ENCODE data around the gene DNAH8.

Gene DNAH8

GRCh38 chr6:39056681-39057080 is 341.6 kb downstream of the DNAH8 start:
- DNase-seq, result no peak

DNA sequence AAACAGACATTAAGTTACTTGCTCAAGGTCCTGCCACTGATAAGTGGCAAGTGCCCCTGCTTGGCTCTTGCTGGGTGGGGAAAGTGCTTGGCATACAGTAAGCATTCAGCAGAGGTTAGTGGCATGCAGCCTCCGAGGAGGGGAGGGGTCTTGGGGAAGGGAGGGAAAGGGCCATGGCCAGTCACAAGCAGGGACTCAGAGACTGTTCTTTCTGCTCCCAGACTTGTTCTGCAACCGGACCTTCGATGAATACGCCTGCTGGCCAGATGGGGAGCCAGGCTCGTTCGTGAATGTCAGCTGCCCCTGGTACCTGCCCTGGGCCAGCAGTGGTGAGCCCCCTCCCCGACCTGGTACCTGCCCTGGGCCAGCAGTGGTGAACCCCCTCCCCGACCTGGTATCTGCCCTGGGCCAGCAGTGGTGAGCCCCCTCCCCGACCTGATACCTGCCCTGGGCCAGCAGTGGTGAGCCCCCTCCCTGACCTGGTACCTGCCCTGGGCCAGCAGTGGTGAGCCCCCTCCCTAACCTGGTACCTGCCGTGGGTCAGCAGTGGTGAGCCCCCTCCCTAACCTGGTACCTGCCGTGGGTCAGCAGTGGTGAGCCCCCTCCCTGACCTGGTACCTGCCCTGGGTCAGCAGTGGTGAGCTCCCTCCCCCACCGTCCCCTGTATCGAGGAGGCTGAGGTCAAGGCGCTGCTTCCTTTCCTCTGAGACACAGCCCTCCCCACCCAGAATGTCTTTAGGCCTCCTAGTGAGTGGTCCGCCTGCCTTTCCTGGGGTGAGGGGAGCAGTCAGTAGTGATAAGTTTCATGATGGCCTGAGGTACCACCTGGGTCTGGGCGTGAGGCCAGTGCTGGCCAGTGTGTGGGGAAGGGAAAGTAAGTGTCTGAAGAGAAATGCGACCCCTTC is 342.4 kb downstream of the DNAH8 start:
- DNase-seq, result no peak

- no peak for DNase-seq
Observed at GRCh38 chr6:39058471-39059147, 343.5 kb downstream of the DNAH8 start.

GRCh38 chr6:39059496-39060310 is 344.6 kb downstream of the DNAH8 start:
- no peak for DNase-seq

DNA sequence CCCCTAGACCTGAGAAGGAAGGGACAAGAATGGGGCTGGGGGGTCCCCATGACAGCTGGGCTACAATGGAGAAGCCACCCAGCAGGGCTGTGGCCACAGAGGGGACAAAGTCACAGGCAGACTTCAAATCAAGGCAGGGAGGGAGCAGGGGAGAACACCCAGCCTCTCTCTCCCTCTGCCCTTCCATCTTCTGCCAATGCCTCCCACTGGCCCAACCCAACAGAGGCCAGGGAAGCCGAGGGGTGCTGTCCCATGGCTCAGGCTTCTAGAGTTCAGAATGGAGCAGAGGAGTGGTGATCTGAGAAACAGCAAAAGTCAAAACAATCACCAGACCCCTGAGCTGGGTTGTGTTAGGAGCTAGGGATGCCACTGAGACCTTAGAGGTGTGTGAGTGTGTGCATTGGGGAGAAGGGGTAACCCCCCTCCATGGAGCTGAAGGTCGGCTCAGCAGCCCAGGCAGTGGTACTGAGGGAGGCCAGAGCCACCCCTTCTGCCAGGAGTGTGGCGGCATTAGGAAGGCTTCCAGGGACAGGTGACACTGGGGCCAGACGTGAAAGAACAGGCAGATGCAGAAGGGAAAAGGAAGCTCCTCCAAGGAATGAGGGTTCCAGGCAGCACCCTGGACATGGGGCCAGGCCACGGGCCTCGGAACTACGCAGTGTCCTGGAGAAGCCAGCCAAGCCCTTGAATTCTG is 345.5 kb downstream of the DNAH8 start:
- no peak for DNase-seq

DNA sequence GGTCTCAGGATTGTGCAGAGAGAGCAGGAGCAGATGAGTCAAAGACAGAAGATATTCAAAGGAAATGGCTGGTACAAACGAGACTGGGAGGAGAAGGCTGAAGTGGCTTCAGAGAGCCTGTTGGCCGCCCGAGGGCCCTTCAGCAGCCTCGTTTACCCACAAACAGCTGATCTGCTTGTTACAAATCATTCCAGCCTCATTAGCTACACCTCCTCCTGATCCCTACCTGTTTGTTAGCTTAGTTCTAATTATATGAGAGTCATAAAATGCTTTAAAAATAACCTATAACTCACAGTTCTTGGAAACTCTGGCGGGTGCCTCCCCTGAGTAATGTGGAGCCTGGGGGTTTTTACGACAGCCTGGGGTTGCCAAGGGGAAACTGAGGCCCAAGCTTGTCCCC is 346.1 kb downstream of the DNAH8 start:
- no peak for DNase-seq

DNA sequence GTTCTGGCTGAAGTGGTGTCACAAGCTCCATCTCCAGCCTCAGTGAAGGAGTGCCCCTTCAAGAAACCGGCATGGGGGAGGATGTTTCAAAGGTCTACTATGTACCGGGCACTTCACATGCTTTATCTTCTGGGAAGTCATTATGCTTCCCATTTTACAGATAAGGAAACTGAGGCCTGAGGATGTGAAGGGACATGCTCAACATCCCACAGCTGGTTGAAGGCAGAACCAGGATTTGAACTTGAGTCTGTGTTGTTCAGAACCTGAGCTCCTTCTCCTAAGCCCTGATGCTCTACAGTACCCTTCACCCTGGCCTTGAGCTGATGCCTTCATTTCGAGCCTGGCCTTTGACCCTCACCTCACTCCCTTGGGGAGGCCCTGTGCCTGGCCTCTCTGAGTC is 346.5 kb downstream of the DNAH8 start:
- DNase-seq, result no peak

GRCh38 chr6:39062014-39062740 is 347.1 kb downstream of the DNAH8 start:
- DNase-seq, result no peak

- DNase-seq, result no peak
Observed at GRCh38 chr6:39063526-39063925, 348.4 kb downstream of the DNAH8 start.

DNA sequence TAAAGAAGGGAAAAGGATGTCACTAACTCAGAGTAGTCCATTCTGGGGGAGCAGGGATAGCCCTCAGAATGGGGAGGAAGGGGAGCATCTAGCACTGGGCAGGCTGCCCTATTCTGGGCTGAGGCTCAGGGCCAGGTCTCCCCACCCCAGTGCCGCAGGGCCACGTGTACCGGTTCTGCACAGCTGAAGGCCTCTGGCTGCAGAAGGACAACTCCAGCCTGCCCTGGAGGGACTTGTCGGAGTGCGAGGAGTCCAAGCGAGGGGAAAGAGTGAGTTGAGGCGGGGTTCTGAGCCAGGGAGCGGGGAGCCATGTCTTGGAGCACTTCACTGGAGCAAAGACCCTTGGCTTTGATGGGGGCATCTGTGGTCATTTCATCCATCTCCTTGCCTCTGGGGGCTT is 350.4 kb downstream of the DNAH8 start:
- DNase-seq, result no peak

DNA sequence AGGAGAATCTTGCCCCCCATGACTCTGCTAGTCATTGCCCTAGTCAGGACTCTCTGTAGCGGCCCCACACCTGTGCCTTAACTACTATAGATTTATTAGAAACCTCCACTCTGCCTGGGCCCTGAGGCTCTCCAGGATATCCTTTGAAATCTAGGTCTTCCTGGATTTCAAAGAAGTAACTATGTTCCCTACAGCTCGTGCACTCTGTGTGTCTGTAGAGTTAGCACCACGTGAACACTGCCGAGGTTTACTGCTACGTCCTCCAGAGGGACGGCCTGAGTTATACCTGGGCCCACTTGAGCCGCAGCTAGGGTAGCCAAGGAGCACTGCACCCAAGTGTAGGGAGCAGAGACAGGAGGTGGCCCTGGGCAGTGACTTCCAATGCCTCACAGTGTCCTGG is 353.3 kb downstream of the DNAH8 start:
- no peak for DNase-seq

DNA sequence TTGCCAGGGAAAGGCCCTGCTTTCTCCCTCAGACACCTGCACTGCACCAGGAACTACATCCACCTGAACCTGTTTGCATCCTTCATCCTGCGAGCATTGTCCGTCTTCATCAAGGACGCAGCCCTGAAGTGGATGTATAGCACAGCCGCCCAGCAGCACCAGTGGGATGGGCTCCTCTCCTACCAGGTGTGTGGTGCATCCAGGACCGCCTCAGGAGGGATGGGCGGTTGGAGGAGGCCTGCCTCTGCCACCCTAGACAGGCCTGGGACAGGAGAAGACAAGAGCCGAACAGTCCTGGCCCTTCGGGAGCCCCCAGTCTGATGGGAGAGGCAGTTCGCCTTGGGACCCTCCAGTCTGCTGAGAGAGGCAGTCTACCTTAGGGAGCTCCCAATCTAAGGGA is 357.7 kb downstream of the DNAH8 start:
- DNase-seq, result no peak

GRCh38 chr6:39073471-39074355 is 358.6 kb downstream of the DNAH8 start:
- DNase-seq, result no peak

GRCh38 chr6:39074486-39074885 is 359.4 kb downstream of the DNAH8 start:
- DNase-seq, result no peak

- DNase-seq, result no peak
Observed at GRCh38 chr6:39075010-39075686, 360.0 kb downstream of the DNAH8 start.

- DNase-seq, result no peak
Observed at GRCh38 chr6:39075807-39076622, 360.9 kb downstream of the DNAH8 start.

GRCh38 chr6:39076623-39077535 is 361.8 kb downstream of the DNAH8 start:
- no peak for DNase-seq

- no peak for DNase-seq
Observed at GRCh38 chr6:39077882-39078594, 362.9 kb downstream of the DNAH8 start.
